ENCODE data around the gene DAZ4. TPM values are rescaled to one million over a fixed set of nuclear protein-coding genes. Genes with fewer than 3 reads are reported as not detected.
"Not testable (repeated sequence)": the region's sequence is repeated elsewhere in the genome, so short reads cannot be mapped to it uniquely, and the experiment has no call there.

DAZ4 gene, protein sequence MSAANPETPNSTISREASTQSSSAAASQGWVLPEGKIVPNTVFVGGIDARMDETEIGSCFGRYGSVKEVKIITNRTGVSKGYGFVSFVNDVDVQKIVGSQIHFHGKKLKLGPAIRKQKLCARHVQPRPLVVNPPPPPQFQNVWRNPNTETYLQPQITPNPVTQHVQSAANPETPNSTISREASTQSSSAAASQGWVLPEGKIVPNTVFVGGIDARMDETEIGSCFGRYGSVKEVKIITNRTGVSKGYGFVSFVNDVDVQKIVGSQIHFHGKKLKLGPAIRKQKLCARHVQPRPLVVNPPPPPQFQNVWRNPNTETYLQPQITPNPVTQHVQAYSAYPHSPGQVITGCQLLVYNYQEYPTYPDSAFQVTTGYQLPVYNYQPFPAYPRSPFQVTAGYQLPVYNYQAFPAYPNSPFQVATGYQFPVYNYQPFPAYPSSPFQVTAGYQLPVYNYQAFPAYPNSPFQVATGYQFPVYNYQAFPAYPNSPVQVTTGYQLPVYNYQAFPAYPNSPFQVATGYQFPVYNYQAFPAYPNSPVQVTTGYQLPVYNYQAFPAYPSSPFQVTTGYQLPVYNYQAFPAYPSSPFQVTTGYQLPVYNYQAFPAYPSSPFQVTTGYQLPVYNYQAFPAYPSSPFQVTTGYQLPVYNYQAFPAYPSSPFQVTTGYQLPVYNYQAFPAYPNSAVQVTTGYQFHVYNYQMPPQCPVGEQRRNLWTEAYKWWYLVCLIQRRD
- total RNA-seq = not detected in 2 replicates

DNA sequence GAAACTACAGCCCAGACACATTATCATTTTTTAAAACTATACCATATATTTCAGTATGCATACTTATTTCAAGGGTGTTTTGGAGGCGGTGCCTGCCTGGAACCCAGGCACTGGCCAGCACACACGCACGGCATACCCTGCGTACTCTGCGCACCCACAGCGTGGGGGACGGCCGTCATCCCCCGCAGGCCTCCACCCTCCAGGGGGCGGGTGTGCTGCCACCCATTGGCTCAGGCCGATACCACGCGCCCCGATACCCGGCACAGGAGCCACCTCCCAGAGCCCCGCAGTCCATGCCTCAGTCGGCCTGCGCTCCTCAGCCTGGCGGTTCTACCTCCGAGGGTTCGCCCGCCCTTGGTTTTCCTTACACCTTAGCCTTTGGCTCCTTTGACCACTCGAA lies at the start of gene DAZ4:
DAZ4 (plus strand) TSS at position 301 of the 400 bp plus-strand sequence. CDS start 208 bp downstream, outside the sequence.
- intact Hi-C loops (cut with micrococcal nuclease) = not testable (repeated sequence)

DNA sequence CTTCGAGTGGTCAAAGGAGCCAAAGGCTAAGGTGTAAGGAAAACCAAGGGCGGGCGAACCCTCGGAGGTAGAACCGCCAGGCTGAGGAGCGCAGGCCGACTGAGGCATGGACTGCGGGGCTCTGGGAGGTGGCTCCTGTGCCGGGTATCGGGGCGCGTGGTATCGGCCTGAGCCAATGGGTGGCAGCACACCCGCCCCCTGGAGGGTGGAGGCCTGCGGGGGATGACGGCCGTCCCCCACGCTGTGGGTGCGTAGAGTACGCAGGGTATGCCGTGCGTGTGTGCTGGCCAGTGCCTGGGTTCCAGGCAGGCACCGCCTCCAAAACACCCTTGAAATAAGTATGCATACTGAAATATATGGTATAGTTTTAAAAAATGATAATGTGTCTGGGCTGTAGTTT lies 20.4 kb upstream of the DAZ4 start, which contains the start of gene DAZ3:
DAZ3 (minus strand) TSS at position 101 of the 400 bp plus-strand sequence. CDS start 208 bp downstream, outside the sequence.
- intact Hi-C loops (cut with micrococcal nuclease) = not testable (repeated sequence)

DNA sequence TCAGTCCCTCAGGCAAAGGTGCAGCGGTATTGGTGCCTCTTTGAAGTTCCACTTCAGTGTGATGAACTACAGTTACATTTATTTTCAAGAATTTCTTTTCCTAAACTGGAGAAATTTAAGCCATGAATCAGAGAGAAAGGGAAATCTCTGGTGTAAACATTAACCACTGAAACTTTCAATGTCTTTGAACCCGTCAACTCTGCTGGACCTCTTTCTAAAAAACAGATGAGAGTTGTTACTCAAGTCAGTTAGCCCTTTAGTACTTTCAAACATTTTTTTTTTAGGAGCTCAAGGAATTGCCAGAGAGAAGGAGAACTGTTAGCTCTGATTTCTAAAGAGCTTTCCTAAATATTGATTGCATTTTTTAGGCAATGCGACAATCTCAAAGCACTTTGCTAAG lies 11.9 kb upstream of the DAZ4 start:
- intact Hi-C loops (cut with micrococcal nuclease) = not testable (repeated sequence)

DNA sequence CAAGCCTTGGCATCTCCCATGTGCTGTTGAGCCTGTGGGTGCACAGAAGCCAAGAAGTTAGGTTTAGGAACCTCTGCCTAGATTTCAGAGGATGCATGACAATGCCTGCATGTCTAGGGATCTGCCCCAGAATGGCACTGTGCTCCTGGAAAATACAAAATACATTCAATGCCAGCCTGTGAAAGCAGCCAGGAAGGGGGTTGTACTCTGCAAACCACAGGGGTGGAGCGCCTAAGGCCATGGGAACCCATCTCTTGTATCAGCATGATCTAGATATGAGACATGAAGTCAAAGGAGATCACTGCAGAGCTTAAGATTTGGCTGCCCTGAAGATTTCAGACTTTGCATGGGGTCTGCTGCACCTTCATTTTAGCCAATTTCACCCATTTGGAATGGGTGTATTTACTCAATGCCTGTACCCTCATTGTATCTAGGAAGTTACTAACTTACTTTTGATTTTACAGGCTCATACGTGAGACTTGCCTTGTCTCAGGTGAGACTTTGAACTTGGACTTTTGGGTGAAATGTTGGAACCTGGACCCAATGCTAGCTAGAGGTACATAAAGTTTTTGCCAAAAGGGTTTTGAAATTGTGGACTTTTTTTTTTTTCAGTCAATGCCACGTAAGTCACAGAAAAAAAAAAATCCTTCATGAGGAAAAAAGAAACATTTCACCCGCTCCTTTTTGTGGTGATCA lies 9.4 kb upstream of the DAZ4 start:
- intact Hi-C loops (cut with micrococcal nuclease) = not testable (repeated sequence)

DNA sequence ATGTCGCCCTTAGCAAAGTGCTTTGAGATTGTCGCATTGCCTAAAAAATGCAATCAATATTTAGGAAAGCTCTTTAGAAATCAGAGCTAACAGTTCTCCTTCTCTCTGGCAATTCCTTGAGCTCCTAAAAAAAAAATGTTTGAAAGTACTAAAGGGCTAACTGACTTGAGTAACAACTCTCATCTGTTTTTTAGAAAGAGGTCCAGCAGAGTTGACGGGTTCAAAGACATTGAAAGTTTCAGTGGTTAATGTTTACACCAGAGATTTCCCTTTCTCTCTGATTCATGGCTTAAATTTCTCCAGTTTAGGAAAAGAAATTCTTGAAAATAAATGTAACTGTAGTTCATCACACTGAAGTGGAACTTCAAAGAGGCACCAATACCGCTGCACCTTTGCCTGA lies 8.7 kb upstream of the DAZ4 start:
- intact Hi-C loops (cut with micrococcal nuclease) = not testable (repeated sequence)

Other genes with a start within 250 kb of the DAZ4 start
- not detected in 2 replicates for gene BPY2B, start 215.9 kb upstream of the DAZ4 start, total RNA-seq
- not detected in 2 replicates for gene DAZ3, start 20.5 kb upstream of the DAZ4 start, total RNA-seq
- not detected in 2 replicates for gene BPY2C, start 218.2 kb downstream of the DAZ4 start, total RNA-seq

Data from T-helper 1 cell treated with Interleukin-12 subunit alpha and Interleukin-12 subunit beta and Interleukin-4 antibody, amounts not matched to agents 30 ng/mL and 1 ng/mL, for 36 hours (primary cell).